ENCODE measurements around the gene EIF5A.

EIF5A gene

DNA sequence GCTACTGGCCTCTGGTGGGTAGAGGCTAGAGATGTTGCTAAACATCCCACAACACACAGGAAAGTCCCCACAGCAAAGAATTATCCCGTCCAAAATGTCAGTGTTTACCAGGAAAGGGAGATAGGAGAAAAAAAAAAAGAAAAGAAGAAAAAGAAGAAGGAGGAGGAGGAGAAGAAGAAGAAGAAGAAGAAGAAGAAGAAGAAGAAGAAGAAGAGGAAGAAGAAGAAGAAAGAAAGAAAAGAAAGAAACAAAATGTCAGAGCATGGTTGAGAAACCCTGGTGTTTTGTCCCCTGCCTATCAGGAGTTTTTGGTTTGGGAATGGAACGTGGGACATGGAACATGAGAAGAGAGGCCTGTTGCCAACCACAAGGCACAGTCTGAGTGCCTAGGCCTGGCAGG, 50.0 kb downstream of the EIF5A start:
- no peak for DNase-seq

GRCh38 chr17:7361906-7362305, 54.5 kb downstream of the EIF5A start:
- no peak for DNase-seq
